ENCODE results near the gene GMFB. TPM values are rescaled to one million over a fixed set of nuclear protein-coding genes. Genes with fewer than 3 reads are reported as not detected.
A peak's percentile ranks its signal among the peaks of the same experiment; 100 is the strongest.

Gene GMFB
- 92.7 and 93.3 TPM in 2 replicates for total RNA-seq (2013; cell fraction: nucleolus; rRNA removed)
- total RNA-seq (2014; rRNA removed) (42.4 and 63.9 TPM in 2 replicates), total RNA-seq (2014; rRNA removed; fragmentation: Illumina TruSeq; extraction: Trizol) (58.2 and 59.7 TPM in 2 replicates), total RNA-seq (2021) (51.3 and 52.5 TPM in 2 replicates), polyA plus RNA-seq (2011; rRNA removed) (32.8 and 56.3 TPM in 2 replicates), polyA plus RNA-seq (2014; fragmentation: Illumina TruSeq; extraction: Trizol) (50.2 and 69.5 TPM in 2 replicates), polyA plus RNA-seq (2014; fragmentation: Nextera tagmentation; extraction: Ambion mirVana) (10 to 100 TPM; 29.8 to 51.9 TPM), polyA plus RNA-seq (2014; rRNA removed) (29.3 and 32.8 TPM in 2 replicates), polyA plus RNA-seq (2016; fragmentation: Nextera tagmentation; extraction: Ambion mirVana) (10 to 100 TPM; 68.0 to 71.0 TPM), polyA minus RNA-seq (2011; rRNA and poly(A)+ RNA removed) (21.4 and 23.6 TPM in 2 replicates), Bru-seq, nascent RNA (percentile 94 among the genes with signal in this experiment), BruChase-seq, experiment 1, labeled RNA remaining after a 6-hour chase (percentile 94 among the genes with signal in this experiment), BruChase-seq, experiment 2, labeled RNA remaining after a 2-hour chase (percentile 96 among the genes with signal in this experiment)
- 9.1 TPM for polyA plus RNA-seq (2011; ENCODE audit: low read depth)
- 6.9 and 8.2 TPM in 2 replicates for polyA plus RNA-seq (2011; cell fraction: cytosol; rRNA removed)
- polyA plus RNA-seq (2011; cell fraction: nucleus; rRNA removed) = 14.8 and 15.0 TPM in 2 replicates
- 18.4 and 22.7 TPM in 2 replicates for polyA plus RNA-seq (2012)
- 5.5 and 9.7 TPM in 2 replicates for polyA minus RNA-seq (2011; cell fraction: cytosol; rRNA and poly(A)+ RNA removed)
- 22.6 and 26.9 TPM in 2 replicates for polyA minus RNA-seq (2011; cell fraction: nucleus; rRNA and poly(A)+ RNA removed)
- long read RNA-seq, experiment 1, full-length matches to known transcripts = 7 of 14 reads
- long read RNA-seq, experiment 1, partial matches to known transcripts = 0 of 14 reads
- long read RNA-seq, experiment 1, other reads (novel, unspliced or antisense) = 7 of 14 reads
- long read RNA-seq, experiment 2, full-length matches to known transcripts = 32 of 154 reads
- long read RNA-seq, experiment 2, partial matches to known transcripts = 6 of 154 reads
- long read RNA-seq, experiment 2, other reads (novel, unspliced or antisense) = 116 of 154 reads

DNA sequence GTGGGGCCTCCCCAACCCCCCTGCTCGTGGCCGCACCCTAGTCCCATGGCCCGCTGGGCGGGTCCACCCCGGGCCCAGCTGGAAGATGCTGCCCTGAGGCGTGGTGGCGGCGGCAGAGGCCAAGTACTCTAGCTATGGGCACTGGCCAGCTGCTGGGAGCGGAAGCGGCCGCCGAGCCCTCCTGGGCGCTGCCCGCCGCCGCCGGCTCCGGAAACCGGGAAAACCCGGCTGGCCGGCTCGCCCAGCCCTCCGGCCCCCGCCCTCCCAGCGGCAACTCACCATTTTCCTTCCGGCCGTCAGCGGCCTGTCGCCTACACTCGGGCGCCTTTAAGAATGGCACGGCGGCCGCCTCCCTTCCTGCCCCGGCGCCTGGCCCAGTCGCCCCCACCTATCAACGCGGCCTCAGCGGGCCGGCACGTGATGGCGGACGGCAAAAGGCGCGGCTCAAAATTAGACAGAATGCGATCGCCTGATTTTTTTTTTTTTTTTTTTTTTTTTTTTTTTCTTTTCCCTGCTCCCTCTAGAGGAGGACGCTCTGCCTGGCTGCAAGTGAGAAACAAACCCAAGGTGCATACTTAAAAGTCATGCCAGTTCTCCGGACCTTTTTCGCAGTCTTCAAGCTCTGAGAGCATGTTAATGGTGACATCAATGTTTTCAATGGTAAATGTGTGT is at the start of gene GMFB:
TSS of gene GMFB (minus strand) at position 335 of the 672 bp plus-strand sequence. CDS start at position 282, 53 bp downstream.
- Histone ChIP-seq H3K9ac (ENCODE audit: control insufficient read depth, insufficient read depth, low read length) (peak within 1 kb of the TSS; percentile 87), H3K4me2 (ENCODE audit: control insufficient read depth, insufficient read depth) (peak within 1 kb of the TSS; percentile 92), H2AFZ (ENCODE audit: control insufficient read depth, low read depth, low read length) (peak within 1 kb of the TSS; percentile 100), H4K20me1 (ENCODE audit: control insufficient read depth, insufficient read depth) (no peaks in the 10 kb centered on the region), H3K27me3 (replicated peaks in 1 of 2; ENCODE audit: control insufficient read depth in 2 of 2, insufficient read depth in 2 of 2, low read length in 1 of 2) (no peaks in the 10 kb centered on the region), H3K4me3 (peak within 1 kb of the TSS; percentile 92), H3K27ac (ENCODE audit: control insufficient read depth, insufficient read depth) (peak within 1 kb of the TSS; percentile 90), H3K36me3 (ENCODE audit: control insufficient read depth in 2 of 2, insufficient read depth in 2 of 2, low read length in 1 of 2) (no peaks in the 10 kb centered on the region), H3K79me2 (ENCODE audit: control insufficient read depth, insufficient read depth, low read length) (peaks cover 51% of the 10 kb centered on the region), H3K4me1 (ENCODE audit: control insufficient read depth, insufficient read depth, low read length) (no peaks in the 10 kb centered on the region; the same call in 1 of the 2 replicates), H3K9me3 (replicated peaks; ENCODE audit: control insufficient read depth, insufficient read depth, low read length) (no peaks in the 10 kb centered on the region)
- intact Hi-C loops (cut with micrococcal nuclease; ENCODE audit: unreplicated experiment) (loop anchor here (2.0 to 5.0 kb wide), 3 partner anchors 20 to 91 kb away; partner anchors contain the start of genes CDKN3, CGRRF1 and CNIH1), in situ Hi-C loops (cut with MboI) (no loop called here)
- BruUV-seq (replicated peaks) = no TSS peak
- DNase-seq (ENCODE audit: low read depth, low spot score) = peak; percentile 52
- FAIRE-seq = no peak
- CTCF ChIA-PET = interaction anchor here (0.7 to 5.2 kb wide), 6 partner anchors 20 to 75 kb away, joined by 3 to 22 read pairs (median 4); partner anchors contain the start of gene CGRRF1
- RAD21 ChIA-PET (ENCODE audit: unreplicated experiment) = interaction anchor here (0.7 to 3.7 kb wide), 9 partner anchors 8 to 986 kb away, joined by 3 to 16 read pairs (median 3); partner anchors contain the start of genes CDKN3 and CGRRF1
- SMC1A ChIA-PET (ENCODE audit: uncharacterized antibody, unreplicated experiment) = interaction anchor here (0.8 to 2.7 kb wide), 7 partner anchors 20 to 90 kb away, joined by 3 to 7 read pairs (median 4); no protein-coding TSS in a partner anchor
- peak; percentile 97 for ATAC-seq
- under 1% methylated on average over 51 of the region's 51 CpGs for WGBS (ENCODE audit: insufficient coverage, insufficient replicate concordance, low lambda C conversion rate, missing lambda C conversion rate)
- POLR2A ChIA-PET = interaction anchor here (0.6 to 2.5 kb wide), 5 partner anchors 9 to 42 kb away, joined by 4 to 19 read pairs (median 4); partner anchors contain the start of gene CGRRF1
- TF ChIP-seq ZNF687 (IDR thresholded peaks at IDR 0.05) (peak; percentile 9; the same call in 1 of the 2 replicates), MEF2B (IDR thresholded peaks at IDR 0.05; ENCODE audit: partially characterized antibody, poor library complexity, severe bottlenecking) (no peak), E4F1 (IDR thresholded peaks at IDR 0.05; ENCODE audit: borderline replicate concordance, partially characterized antibody) (peak; percentile 59), ATF7 (IDR thresholded peaks at IDR 0.05; ENCODE audit: low read depth) (peak; percentile 81), IKZF1 (conservative IDR thresholded peaks at IDR 0.05) (peak; percentile 86), ZBED1 (IDR thresholded peaks at IDR 0.05; ENCODE audit: borderline replicate concordance) (no peak), KLF5 (IDR thresholded peaks at IDR 0.05; ENCODE audit: partially characterized antibody) (peak; percentile 54), YY1 (IDR thresholded peaks at IDR 0.05; ENCODE audit: low read depth, low read length) (peak; percentile 86), IKZF2 (IDR thresholded peaks at IDR 0.05) (peak in 1 of 2 experiments; percentile 15; a peak in 1 of 4 replicates)
